ENCODE measurements around the gene SEC63. TPM values are rescaled to one million over a fixed set of nuclear protein-coding genes. Genes with fewer than 3 reads are reported as not detected.
"Not testable (repeated sequence)": the region's sequence is repeated elsewhere in the genome, so short reads cannot be mapped to it uniquely, and the experiment has no call there.

SEC63 gene
- total RNA-seq, 1 donor from 2014 or later: 154 TPM

DNA sequence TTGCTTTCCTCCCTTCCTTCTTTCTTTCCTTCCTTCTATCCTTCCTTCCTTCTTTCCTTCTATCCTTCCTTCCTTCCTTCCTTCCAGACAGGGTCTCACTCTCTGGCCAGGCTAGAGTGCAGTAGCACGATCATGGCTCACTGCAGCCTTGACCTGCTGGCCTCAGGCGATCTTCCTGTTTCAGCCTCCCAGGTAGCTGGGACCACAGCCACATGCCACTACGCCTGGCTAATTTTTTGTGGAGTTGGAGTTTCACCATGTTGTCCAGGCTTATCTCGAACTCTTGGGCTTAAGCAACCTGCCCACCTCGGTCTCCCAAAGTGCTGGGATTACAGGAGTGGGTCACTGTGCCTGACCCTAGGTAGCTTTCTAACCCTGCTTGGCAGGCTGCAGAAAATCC, 12.2 kb upstream of the SEC63 start:
- no peak overlapping the region for H3K27ac Mint-ChIP-seq
- DNase-seq (ENCODE audit: low spot score in 2 of 2, unreplicated experiment in 2 of 2): no peak
- no peaks in the 10 kb centered on the region for H3K27me3 Mint-ChIP-seq (ENCODE audit: low read depth)
- peaks cover 41% of the 10 kb centered on the region for H3K4me1 Mint-ChIP-seq
- H3K36me3 Mint-ChIP-seq: no peaks in the 10 kb centered on the region
- H3K9me3 Mint-ChIP-seq: no peaks in the 10 kb centered on the region
- no peak overlapping the region for H3K4me3 Mint-ChIP-seq
- TF ChIP-seq CTCF (IDR thresholded peaks at IDR 0.05; ENCODE audit: unreplicated experiment): no peak

- Mint-ChIP-seq H3K4me3 (no peak overlapping the region), H3K27me3 (ENCODE audit: low read depth) (no peaks in the 10 kb centered on the region), H3K36me3 (no peaks in the 10 kb centered on the region), H3K9me3 (no peaks in the 10 kb centered on the region), H3K27ac (peak overlapping the region; percentile 59), H3K4me1 (peaks cover 37% of the 10 kb centered on the region)
- TF ChIP-seq CTCF (IDR thresholded peaks at IDR 0.05; ENCODE audit: unreplicated experiment): no peak
- no peak for DNase-seq (ENCODE audit: low spot score in 2 of 2, unreplicated experiment in 2 of 2)
These were observed 10.1 kb upstream of the SEC63 start for GRCh38 chr6:107968081-107968480.

DNA sequence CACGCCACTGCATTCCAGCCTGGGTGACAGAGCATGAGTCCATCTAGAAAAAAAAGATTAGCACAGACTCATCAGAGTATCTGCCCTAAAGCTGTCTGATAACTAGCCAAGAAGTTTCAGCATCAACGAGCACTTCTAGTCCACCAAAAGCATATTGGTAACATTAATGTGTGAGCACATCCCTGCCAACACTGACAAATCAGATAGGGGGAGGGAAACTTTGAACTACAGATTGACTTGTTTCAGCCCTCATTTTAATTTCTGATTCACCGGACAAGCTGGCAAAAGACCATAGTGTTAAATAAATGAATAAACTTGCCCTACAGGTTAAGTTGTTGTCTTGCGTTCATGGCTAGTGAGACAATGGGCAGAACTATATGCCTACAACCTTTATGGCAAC, 7.7 kb upstream of the SEC63 start:
- no peaks in the 10 kb centered on the region for H3K27me3 Mint-ChIP-seq (ENCODE audit: low read depth)
- no peak for DNase-seq (ENCODE audit: low spot score in 2 of 2, unreplicated experiment in 2 of 2)
- H3K4me3 Mint-ChIP-seq: no peak overlapping the region
- peaks cover 24% of the 10 kb centered on the region for H3K4me1 Mint-ChIP-seq
- peak overlapping the region; percentile 98 for H3K27ac Mint-ChIP-seq
- H3K9me3 Mint-ChIP-seq: no peaks in the 10 kb centered on the region
- H3K36me3 Mint-ChIP-seq: no peaks in the 10 kb centered on the region
- TF ChIP-seq CTCF (IDR thresholded peaks at IDR 0.05; ENCODE audit: unreplicated experiment): no peak

- peaks cover 41% of the 10 kb centered on the region for H3K4me1 Mint-ChIP-seq
- H3K27ac Mint-ChIP-seq: peak overlapping the region; percentile 81
- no peaks in the 10 kb centered on the region for H3K36me3 Mint-ChIP-seq
- DNase-seq (ENCODE audit: low spot score in 2 of 2, unreplicated experiment in 2 of 2): no peak
- H3K4me3 Mint-ChIP-seq: no peak overlapping the region
- H3K9me3 Mint-ChIP-seq: no peaks in the 10 kb centered on the region
- no peaks in the 10 kb centered on the region for H3K27me3 Mint-ChIP-seq (ENCODE audit: low read depth)
- no peak for TF ChIP-seq CTCF (IDR thresholded peaks at IDR 0.05; ENCODE audit: unreplicated experiment)
These were observed 4.7 kb upstream of the SEC63 start for GRCh38 chr6:107962723-107963122.

DNA sequence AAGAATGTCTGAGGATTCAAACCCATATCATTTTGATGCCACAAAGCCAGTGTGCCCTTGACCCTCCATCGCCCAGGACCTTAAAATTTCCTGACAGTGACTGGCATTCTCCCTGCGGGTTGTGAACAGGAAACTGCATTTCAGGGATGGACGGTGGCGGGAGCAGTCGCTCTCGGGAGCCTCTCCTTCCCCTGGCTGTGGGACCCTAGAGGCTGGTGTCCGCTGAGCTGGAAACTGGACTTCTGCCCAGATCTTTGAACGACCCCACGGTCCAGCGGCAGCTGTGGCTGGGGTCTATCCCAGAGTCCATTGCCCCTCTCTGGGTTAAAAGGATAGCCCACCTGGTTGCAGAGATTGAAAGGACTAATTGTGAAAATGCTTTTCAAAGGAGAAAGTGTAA, 1.4 kb upstream of the SEC63 start:
- Mint-ChIP-seq H3K27ac (peak overlapping the region; percentile 97), H3K27me3 (ENCODE audit: low read depth) (no peaks in the 10 kb centered on the region), H3K4me3 (peak overlapping the region; percentile 97), H3K4me1 (peaks cover 39% of the 10 kb centered on the region), H3K9me3 (no peaks in the 10 kb centered on the region), H3K36me3 (peaks cover 5% of the 10 kb centered on the region)
- TF ChIP-seq CTCF (IDR thresholded peaks at IDR 0.05; ENCODE audit: unreplicated experiment): no peak
- DNase-seq (ENCODE audit: low spot score in 2 of 2, unreplicated experiment in 2 of 2): no peak

DNA sequence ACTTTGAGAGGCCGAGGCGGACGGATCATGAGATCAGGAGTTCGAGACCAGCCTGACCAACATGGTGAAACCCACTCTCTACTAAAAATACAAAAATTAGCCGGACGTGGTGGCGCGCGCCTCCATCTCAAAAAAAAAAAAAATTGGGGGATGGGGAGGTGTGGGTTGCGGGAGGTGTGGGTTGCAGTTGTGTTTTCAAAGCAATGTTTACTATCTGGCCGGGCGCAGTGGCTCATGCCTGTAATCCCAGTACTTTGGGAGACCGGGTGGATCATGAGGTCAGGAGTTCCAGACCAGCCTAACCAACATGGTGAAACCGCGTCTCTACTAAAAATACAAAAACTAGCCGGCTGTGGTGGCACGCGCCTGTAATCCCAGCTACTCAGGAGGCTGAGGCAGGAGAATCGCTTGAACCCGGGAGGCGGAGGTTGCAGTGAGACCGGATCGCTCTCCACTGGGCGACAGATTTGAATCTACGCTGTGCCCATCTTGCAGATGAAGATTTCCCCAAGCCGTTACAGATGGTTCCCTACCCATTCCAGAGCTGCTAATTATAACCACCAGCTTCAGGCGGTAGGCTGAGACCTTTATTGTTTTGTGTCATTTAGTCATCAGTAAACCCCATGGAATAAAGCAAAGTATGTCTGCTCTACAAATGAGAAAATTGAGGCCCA, 818 bp upstream of the SEC63 start:
- peaks cover 37% of the 10 kb centered on the region for H3K4me1 Mint-ChIP-seq
- H3K27ac Mint-ChIP-seq: peak overlapping the region; percentile 97
- H3K27me3 Mint-ChIP-seq (ENCODE audit: low read depth); H3K36me3 Mint-ChIP-seq; H3K9me3 Mint-ChIP-seq; DNase-seq (ENCODE audit: low spot score in 2 of 2, unreplicated experiment in 2 of 2): not testable (repeated sequence)
- H3K4me3 Mint-ChIP-seq: peak overlapping the region; percentile 97

Data from mesothelial cell of epicardium (in vitro differentiated cells).